Posterior cingulate gyrus (tissue), 11 donors: Measurements from ENCODE around the gene OTOG.

Experiments used
- DNase-seq, 10 donors: peaks; one replicate each; pipeline versions ENCODE4 v3.0.0 to v3.0.0-alpha.2; 2020 to 2021; ENCODE audit warnings: mixed read lengths in 3 of 10
- intact Hi-C: fragments of 100-400 bp; cut with DNase I; formaldehyde crosslinking; loops from one replicate; pipeline ENCODE4 v1.15.1; 2023

Gene OTOG

DNA sequence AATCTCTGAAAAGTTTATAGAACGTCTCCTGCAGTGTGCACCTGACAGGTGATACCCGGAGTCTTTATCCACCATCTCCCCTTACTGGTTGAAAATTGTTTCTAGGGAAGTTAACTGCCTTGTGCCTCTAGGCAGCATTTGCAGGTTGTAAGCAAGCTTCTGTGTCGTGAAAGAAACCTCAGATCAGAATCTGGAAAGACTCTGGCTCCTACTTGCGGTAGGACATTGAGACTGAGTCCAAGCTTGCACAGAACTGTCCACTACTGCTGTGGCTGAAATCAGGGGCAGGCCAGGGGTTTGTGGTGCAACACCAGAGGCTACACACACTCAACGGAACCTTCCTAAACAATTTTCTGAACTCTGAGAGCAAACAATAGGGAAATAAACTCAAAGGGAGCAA, 137.5 kb downstream of the OTOG start:
- no peak for DNase-seq
- intact Hi-C loops: no loop called here

DNA sequence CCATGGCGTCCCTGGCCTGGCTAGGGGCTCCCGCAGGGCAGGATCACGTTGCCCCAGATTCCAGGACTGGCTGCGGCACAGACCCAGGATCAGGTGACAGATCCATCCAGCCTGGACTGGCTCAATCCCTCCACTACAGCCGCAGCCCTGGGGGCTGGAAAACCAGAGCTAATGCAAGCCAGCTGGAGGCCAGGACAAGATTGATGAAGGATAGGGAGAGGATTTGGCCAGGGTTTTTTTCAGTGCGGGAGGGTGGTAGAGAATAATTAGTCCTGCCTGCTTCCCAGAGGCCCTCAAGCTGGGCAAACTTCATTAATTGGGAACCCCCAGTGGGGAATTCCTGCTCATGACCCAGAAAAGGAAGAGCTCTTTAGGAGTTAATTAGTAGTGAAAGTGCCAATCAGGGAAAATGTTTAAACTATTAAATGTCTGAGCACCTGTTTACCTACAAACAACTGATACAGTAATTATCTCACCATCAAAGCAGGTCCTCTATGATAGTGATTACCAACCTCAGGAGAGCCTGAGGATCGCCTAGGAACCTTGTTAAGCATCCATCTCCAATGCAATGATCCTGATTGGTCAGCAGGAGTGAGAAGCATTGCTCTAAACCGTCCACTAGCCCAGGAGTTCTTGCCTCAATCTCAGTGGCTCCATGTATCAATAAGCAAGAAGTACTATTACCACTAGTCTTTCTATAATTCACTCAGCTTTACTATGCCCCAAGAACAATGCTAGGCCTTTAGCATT, 139.3 kb downstream of the OTOG start:
- DNase-seq: no peak
- intact Hi-C loops: no loop called here

DNA sequence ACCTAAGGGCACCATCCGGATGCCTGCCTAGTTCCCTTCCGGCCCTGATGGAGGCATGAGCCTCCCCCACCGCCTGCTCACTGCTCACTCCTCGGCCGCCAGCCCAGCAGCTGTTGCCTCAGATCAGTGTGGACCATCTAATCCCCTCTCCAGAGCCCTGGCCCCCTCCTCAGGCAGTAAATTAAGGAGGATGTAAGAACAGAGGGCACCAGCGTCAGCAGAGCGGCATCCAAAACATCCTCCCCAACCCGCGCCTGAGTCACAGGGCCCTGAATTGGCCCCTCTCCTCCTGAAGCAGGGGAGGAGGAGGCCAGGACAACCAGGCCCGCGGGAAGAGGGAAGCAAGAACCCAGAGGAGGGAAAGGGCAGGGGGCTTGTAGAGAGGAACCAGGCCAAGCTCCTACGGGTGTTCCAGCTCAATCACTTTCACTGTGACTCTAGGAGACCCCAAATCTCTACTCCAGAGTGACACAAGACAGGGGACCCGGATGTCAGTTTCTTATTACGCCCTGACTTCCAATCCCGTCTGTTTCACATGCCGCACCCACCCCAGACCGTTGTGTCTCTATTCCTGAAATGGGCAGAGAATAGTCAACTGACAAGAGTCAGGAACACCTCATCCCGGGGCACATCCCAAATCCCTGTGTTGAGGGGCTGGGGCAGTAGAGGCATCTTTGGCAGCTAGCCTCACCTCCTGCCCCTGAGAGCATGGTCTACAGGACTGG, 141.0 kb downstream of the OTOG start:
- no peak for DNase-seq
- intact Hi-C loops: no loop called here

DNA sequence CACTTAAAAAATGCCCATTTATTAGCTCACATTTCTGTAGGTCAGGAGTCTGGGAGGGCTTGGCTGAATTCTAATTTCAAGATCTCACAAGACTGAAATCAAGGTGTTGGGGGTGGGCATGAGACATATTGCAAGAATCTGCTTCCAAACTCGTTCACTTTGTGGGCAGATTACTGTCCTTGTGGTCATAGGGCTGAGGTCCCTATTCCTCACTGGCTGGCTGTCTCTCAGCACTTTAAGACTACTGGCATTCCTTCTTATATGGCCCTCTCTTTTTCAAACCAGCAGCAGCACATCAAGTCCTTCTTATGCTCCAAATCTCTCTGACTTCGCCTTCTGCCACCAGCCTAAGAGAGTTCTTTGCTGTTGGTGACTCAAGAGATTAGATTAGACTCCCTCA, 144.5 kb downstream of the OTOG start:
- intact Hi-C loops: no loop called here

DNA sequence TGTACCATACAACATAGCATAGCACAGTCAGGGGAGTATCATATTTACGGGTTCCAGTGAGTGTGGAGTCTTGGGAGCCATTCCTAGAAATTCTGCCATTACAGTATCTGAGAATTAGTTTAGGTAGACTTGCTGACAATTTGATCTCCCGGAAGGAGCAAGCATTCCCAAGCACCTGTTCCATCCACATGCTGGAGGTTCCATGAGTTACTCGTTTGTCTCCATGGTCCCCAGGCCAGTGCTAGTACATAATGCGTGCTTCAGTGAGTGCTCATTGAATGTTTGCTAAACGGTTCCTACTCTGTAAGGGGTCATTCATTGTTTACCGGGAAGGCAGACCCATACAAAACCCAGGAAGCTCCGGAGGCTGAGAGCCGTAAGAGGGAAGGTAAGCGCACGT, 144.9 kb downstream of the OTOG start:
- intact Hi-C loops: no loop called here
- no peak for DNase-seq

More for the DNA sequence above, 144.5 kb downstream of the OTOG start:
- no peak for DNase-seq

DNA sequence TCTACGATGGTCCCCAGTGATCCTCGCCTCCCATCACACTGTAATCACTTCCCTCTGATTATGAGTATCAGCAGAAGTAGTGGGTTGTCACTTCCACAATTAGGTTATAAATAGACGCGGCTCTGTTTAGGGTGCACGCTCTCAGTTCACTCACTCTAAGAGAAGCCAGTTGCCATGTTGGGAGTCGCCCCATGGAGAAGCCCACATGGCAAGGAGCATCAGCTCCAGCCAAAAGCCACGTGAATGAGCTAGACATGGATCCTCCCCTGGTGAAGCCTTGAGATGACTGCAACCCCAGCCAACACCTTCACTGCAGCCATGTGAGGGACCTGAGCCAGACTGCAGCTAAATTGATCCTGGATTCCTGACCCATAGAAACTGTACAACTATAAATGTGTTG, 145.9 kb downstream of the OTOG start:
- intact Hi-C loops: no loop called here
- DNase-seq: no peak

DNA sequence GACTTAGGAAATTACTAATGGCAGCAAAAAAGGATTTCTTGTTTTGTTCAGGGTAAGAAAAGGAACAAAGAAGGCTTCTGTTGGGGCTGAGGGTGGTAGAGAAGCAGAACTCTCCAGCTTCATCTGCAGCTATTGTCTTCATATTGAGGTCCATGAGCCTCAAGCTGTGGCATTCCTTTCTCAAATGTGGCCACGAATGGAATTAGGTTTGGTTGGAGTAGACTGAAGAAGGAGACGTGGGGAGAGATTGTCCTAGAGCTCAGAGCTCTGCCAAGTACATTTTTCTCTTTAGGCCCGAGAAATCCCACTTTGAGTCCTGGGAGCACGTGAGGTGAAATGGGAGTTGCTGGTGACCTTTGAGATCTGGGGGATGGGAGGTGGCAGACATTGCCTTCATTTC, 146.5 kb downstream of the OTOG start:
- intact Hi-C loops: no loop called here
- no peak for DNase-seq

DNA sequence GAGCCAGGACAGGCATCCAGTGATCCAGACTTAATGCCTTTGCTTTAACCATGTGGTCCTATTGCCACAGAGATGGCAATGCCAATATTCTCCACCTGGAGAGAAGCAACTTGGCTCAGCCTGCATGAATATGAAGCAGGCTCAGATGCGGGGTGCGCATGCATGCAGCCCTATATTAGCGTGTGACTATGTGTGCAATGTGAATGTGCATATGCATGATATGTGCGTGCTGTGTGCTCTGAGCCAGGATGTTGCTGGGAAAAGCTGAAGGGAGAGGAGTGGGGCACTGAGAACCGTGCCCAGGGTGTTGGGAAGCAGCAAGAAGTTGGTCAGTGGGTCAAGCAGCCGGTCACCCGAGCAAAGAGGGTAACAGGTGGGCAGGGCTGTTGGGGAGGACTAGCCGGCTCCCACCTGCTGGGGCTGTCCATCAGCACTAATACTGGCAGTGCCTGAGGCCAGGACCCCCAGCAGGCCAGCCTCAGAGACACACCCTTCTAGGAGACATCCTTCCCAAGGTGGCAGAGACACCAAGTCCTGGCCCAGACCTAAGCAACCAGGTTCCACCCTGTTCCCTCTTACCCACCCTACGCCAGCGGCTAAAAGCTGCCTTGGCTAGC, 147.5 kb downstream of the OTOG start:
- intact Hi-C loops: no loop called here
- DNase-seq: no peak

DNA sequence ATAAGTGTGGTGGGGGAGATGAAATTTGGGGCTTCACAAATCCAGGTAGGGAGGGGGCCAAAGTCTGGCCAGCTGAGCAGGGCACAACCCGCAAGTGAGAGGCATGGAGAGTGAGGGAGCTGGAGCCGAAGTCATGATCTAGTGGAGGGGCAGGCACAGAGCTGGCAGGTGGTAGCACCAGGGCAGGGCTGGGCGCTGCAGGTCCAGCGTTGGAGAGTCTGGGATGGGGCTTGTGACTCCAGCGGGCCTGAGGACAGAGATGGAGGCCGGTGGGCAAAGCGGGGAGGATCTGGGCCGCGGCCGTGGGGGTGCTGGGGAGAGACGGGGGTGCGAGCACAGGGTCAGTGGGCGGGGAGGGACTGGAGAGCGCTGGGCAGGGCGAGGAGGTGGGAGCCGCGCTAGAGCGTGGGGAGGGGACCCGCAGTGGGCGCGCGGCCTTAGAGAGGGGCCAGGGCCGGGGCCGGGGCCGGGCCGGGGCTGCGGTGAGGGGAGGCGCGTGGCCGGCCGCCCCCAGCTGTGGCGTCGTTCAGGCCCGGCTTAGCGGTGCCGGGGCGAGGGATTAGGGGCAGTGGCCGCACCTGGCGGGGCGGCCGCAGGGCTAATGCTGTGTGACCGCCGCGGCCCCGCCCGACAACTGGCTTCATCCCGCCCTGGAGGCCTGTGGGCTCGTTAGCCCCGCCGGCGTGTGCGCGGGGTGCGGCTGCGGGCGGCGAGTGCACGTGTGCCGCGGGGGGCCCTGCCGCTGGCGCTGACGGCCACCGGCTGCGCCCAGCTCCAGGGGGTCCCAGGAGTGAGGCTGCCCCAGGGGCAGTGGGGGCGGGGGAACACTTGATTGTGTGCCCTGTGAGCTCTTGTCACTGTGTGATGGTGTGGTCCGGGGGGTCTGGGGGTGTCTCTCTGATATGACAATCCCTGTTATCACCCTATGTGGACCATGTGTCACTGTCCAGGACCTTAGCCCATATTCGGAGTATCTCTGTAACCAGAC, 148.7 kb downstream of the OTOG start:
- no peak for DNase-seq

DNA sequence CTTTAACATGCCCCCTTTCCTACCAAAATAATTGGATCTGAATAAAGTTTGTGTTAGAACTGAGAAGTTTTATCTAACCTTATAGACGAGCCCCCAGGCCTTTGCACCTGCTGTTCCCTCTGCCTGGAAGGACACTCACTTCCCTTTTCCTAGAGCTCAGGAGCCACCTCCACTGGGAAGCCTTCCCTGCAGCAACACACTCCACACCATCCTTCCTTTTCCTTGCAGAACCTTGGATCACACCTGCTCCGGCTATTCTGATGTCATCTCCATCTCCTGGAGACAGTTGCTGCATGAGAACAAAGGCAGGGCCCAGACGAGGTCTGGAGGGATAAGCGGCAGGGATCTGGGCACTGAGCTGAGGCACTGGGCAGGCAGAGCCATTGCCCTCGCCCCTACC, 149.7 kb downstream of the OTOG start:
- no peak for DNase-seq
- intact Hi-C loops: no loop called here

More for the DNA sequence above, 148.7 kb downstream of the OTOG start:
- intact Hi-C loops: no loop called here
